T-helper 9 cell (primary cell): ENCODE measurements around the gene HIGD1A.

Source experiments
- DNase-seq: peaks from one replicate; pipeline ENCODE4 v3.0.0-alpha.2; 2020

Gene HIGD1A

DNA sequence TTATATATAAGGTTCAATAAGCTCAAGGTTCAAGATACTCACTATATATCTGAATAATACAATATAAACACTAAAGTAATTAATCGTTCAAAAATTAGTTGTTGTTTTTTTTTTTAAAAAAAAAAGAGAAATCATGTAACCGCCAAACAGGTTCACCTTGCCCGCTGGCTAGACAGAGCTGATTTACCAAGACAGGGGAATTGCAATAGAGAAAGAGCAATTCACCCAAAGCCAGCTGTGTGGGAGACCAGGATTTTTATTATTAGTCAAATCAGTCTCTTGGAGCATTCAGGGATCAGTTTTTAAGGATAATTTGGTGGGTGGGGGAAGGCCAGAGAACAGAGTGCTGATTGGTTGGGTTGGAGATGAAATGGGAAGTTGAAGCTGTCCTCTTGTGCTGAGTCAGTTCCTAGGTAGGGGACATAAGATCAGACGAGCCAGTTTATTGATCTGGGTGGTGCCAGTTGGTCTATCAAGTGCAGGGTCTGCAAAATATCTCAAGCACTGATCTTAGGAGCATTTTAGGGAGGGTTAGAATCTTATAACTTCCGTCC is 7.9 kb downstream of the HIGD1A start:
- DNase-seq: no peak

- no peak for DNase-seq
Observed at GRCh38 chr3:42795621-42796181, 8.6 kb downstream of the HIGD1A start.

DNA sequence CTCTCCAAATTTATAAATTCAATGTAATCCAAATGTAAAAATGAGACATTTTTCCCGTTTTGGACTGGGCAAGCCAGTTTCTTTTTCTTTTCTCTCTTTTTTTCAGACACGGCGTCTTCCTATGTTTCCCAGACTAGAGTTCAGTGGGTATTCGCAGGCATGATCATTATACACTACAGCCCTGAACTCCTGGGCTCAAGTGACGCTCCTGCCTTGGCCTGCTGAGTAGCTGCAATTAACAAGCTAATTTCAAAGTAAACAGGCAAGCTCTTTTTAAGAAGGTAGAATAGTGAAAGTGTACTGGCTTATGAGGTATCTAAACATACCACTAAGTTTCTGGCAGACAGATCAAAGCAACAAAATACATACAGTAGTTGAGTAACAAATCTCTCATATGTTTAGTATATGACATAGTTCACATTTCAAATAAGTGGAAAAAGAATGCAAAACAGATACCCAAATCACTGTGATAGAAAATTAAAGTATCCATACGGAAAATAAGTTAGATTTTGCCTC is 13.5 kb downstream of the HIGD1A start:
- DNase-seq: no peak

DNA sequence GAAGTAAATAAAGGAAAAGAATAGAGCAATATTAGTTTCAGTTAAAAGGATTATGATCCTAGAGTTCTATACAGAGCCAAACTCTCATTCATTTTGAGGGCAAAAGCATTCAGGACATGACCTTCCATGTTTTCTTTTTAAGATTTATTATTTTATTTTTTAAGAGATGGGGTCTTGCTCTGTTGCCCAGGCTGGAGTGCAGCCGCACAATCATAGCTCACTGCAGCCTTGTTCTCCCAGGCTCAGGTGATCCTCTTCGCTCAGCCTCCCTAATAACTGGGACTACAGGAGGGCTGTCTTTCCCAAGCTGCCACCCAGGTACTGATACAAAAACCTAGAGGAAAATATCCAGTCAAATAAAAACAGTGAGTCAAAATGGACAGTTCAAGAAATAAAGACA is 17.7 kb downstream of the HIGD1A start:
- no peak for DNase-seq

DNA sequence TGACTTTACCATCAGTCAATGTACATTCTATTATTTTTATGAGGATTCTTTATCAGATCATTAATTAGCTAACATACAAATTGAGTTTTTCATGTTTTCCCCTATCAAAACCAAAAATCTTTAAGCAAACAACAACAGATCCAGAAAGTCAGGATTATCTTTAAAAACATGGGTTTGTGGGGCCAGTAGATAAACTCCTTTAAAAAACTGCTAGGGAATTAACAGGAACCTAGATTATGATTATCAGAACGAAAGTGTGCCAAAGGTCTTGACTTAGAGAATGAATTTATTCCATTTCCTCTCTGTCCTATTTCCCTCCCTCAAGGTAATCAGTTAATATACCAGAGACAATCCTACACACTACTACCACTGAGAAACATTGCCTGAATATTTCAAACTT is 18.1 kb downstream of the HIGD1A start:
- DNase-seq: no peak

- no peak for DNase-seq
Observed at GRCh38 chr3:42780892-42781700, 23.2 kb downstream of the HIGD1A start.

DNA sequence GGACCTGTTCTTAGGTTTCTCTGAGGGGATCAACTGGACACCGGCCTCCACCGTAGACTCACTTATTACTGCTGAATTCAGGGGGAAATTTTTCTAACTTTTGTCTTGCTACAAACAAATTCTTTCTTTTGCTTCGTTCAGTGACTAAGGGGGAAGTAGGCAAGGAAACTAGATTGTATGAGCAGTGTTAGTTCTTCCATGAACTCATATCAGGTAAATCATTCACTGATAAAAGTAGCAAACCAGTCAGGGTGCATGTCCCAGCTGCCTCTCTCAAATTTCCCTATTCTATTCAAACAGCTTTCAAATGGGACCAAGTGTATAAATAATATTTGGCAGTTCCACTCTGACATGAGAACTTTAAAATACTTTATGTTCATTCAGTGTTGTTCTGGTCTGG is 23.9 kb downstream of the HIGD1A start:
- DNase-seq: no peak

GRCh38 chr3:42778644-42779043 is 25.6 kb downstream of the HIGD1A start:
- DNase-seq: no peak

GRCh38 chr3:42773409-42773751 is 30.9 kb downstream of the HIGD1A start:
- no peak for DNase-seq

DNA sequence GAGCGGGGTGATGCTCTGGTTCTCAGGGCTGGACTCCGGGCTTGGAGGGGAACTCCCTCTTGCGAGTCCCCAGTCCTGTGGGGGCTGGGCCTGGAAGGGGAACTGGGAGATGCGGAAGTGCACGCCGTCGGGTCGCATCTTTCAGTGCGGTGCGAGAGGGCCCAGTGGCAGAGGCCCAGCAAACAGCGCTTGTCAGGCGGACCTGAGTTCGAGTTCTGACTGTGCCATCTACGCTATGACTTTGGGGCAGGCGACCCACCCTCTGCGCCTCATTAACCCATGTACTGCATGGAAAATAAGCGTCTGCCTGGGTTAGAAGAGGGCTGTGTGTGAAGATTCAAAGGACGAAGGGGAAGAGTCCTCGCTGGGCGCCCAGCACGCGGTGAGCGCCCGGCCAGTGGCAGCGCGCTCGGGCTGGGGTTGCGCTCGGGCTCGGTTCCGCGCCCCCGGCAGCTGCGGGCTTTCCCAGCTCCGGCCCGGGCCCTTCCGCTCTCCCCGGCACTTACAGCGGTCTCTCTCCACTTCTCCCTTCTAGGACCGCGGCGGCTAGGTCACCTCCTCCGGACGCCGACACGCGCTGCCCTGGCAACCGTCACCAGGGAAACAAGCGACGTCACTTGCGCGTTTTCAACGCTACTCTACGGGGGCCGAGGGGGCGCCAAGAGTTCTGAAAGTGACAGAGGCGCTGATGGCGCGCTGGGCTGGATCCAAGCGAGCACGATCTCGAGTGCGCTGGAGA is 31.5 kb downstream of the HIGD1A start, which contains the start of gene CCDC13:
Gene CCDC13, minus strand, starts transcription at position 584 of the 739 bp plus-strand sequence. CDS start 14,908 bp downstream, outside the sequence.
- DNase-seq: peak; percentile 70

DNA sequence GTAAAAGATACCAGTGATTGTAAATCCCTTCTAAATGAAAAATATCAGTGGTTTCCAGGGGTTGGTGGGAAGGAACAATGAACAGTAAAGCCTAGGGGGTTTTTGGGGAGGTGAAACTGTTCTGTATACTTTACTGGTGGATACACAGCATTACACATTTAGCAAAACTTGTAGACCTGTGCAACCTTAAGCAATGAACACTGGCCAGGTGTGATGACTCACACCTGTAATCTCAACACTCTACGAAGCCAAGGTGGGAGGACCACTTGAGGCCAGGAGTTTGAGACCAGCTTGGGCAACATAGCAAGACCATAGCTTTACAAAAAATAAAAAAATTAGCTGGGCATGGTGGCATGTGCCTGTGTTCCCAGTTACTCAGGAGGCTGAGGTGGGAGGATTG is 33.0 kb downstream of the HIGD1A start:
- no peak for DNase-seq

DNA sequence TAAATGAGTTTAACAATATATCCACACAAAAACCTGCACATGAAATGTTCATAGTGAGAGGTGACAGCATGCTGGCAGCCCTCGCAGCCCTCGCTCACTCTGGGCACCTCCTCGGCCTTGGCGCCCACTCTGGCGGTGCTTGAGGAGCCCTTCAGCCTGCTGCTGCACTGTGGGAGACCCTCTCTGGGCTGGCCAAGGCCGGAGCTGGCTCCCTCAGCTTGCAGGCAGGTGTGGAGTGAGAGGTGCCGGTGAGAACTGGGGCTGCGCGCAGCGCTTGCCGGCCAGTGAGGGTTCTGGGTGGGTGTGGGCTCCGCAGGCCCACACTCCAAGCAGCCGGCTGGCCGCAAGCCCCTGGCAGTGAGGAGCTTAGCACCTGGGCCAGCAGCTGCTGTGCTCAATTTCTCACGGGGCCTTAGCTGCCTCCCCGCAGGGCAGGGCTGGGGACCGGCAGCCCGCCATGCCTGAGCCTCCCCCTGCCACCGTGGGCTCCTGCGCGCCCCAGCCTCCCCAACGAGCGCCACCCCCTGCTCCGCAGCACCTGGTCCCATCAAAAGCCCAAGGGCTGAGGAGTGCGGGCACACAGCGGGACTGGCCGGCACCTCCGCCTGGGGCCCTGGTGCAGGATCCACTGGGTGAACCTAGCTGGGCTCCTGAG is 34.7 kb downstream of the HIGD1A start:
- DNase-seq: no peak

DNA sequence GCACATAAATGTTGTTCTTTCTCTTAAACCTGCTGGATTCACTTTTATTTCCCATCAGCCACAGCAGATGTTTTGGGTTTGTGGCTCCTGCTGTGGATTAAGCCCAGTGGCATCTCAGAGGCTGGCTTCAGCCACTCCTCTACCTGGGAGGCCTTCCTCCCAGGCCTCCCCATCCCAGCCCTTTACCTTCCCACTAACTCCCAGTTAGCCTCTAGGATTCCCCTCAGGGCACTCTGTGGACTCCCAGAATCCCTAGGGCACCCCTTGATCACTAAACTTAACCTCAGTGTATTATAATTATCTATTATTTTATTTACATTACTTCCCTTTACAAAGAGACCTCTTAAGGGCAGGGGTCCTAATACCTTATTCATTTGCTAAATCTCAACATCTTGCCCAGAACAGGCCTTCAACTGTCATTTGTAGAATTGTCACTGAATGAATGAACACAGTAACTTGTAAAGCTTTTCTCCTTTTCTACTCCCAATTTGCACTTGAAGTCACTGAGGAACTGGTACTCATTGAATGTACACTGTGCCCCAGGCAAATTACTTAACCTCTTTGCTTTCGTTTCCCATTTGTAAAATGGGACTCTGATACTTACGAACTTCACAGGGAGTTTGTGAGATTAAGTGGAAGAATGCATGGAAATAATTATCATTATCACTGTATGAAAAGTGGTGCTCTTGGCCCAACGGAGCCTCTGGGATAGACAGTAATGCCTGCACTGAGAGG is 39.6 kb downstream of the HIGD1A start:
- DNase-seq: no peak

GRCh38 chr3:42764115-42764514 is 40.2 kb downstream of the HIGD1A start:
- DNase-seq: no peak

GRCh38 chr3:42763021-42763420 is 41.3 kb downstream of the HIGD1A start:
- no peak for DNase-seq

- DNase-seq: no peak
Observed at GRCh38 chr3:42762046-42762724, 42.1 kb downstream of the HIGD1A start.

- DNase-seq: no peak
Observed at GRCh38 chr3:42758126-42758525, 46.2 kb downstream of the HIGD1A start.

GRCh38 chr3:42756681-42757213 is 47.5 kb downstream of the HIGD1A start:
- DNase-seq: no peak

DNA sequence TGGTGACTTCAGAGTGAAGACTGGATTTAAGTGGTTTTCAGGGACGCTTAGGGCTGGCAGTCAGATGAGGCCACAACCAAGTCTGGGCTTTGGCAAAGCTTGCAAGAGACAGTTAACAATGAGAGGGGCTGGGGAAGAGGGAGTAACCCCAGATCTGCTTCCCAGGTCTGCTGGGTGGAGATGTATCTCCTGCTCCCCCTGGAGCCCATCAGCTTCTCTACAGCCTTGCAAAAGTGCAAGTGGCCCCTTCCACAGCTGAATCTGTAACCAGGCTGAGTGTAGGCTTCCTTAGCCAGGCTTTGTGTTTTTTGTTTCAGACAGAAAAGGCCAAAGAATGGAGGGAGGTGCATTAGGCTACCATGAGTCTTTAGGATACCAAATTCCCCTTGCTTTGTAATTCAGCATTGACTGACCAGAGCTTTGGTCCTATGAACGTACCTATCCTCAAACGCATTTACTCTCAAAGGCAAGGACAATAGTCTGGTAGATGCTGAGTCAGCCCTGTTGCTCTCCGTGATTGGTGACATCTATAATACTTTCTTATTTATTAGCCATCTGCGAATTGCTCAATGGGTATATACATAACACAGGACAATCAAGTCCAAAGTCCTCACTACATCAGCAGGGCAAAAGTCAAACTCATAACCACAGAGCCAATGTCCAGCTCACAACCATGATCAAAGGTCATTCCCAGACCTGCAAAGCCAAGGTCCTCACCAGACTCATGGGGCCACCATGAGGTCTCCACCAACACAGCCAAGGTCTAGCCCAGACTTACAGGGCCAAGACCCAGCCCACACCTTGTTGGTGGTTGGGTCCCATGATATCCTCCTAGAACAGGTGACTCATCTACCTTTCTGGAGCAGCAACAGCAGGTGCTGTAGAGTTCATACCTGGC is 48.4 kb downstream of the HIGD1A start:
- no peak for DNase-seq

DNA sequence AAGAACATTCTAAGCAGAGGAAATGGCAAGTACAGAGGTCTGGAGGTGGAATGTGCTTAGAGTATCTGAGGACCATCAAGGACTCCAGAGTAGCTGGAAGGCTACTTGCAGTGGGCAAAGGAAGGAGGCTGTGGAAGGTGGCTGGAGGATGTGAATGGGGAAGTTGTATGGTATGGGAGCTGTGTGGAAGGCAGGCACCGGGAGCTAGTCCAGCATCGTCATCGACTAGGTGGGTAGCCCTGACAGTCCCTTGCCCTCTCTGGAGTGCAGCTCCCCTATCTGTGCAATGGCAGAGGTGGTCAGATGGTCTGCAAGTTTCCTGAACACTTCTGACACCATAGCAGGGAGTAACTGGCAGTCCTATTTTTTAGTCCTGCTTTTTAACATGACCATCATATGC is 50.5 kb downstream of the HIGD1A start:
- no peak for DNase-seq
